HG03442 (cell line): Measurements from ENCODE around the gene APBA2.

Experiments
- ATAC-seq: cut with Tn5 transposase; IDR thresholded peaks from one replicate; pipeline ENCODE4 v1.9.1; 2021; ENCODE audit warnings: mild to moderate bottlenecking, moderate library complexity; ENCODE audit not compliant: unreplicated experiment

APBA2 gene

GRCh38 chr15:29072444-29072843 lies 186.7 kb downstream of the APBA2 start:
- no peak for ATAC-seq

GRCh38 chr15:29074045-29074444 lies 188.3 kb downstream of the APBA2 start:
- ATAC-seq = no peak

GRCh38 chr15:29078541-29078940 lies 192.8 kb downstream of the APBA2 start:
- ATAC-seq = no peak

GRCh38 chr15:29079479-29079878 lies 193.7 kb downstream of the APBA2 start:
- ATAC-seq = no peak

- no peak for ATAC-seq
Observed at GRCh38 chr15:29081781-29082180, 196.0 kb downstream of the APBA2 start.

GRCh38 chr15:29083161-29083560 lies 197.4 kb downstream of the APBA2 start:
- no peak for ATAC-seq

- no peak for ATAC-seq
Observed at GRCh38 chr15:29083858-29084257, 198.1 kb downstream of the APBA2 start.

- no peak for ATAC-seq
Observed at GRCh38 chr15:29086001-29086400, 200.2 kb downstream of the APBA2 start.

GRCh38 chr15:29086891-29087290 lies 201.1 kb downstream of the APBA2 start:
- ATAC-seq = no peak

- no peak for ATAC-seq
Observed at GRCh38 chr15:29087521-29088285, 201.9 kb downstream of the APBA2 start.

GRCh38 chr15:29088666-29089065 lies 202.9 kb downstream of the APBA2 start:
- ATAC-seq = no peak

GRCh38 chr15:29089731-29090616 lies 204.2 kb downstream of the APBA2 start:
- ATAC-seq = no peak

GRCh38 chr15:29090617-29091466 lies 205.1 kb downstream of the APBA2 start:
- no peak for ATAC-seq

GRCh38 chr15:29091666-29092065 lies 205.9 kb downstream of the APBA2 start:
- ATAC-seq = no peak

- no peak for ATAC-seq
Observed at GRCh38 chr15:29092376-29093064, 206.7 kb downstream of the APBA2 start.

- no peak for ATAC-seq
Observed at GRCh38 chr15:29093065-29093435, 207.3 kb downstream of the APBA2 start.

- ATAC-seq = no peak
Observed at GRCh38 chr15:29093696-29094343, 208.0 kb downstream of the APBA2 start.

- no peak for ATAC-seq
Observed at GRCh38 chr15:29094711-29095110, 208.9 kb downstream of the APBA2 start.

GRCh38 chr15:29095746-29096145 lies 210.0 kb downstream of the APBA2 start:
- no peak for ATAC-seq

- no peak for ATAC-seq
Observed at GRCh38 chr15:29097168-29097567, 211.4 kb downstream of the APBA2 start.
